Kidney (tissue), 14 donors: ENCODE data around the gene MAN1A2. TPM values are rescaled to one million over a fixed set of nuclear protein-coding genes. Genes with fewer than 3 reads are reported as not detected.

Source experiments
- DNase-seq, 5 donors: peaks; one replicate each; pipeline ENCODE4 v3.0.0-alpha.2; 2013 to 2020
- FAIRE-seq: peaks from 2 replicates; lab custom pipeline; 2012; peaks lifted over from hg19 to GRCh38; lab: Jason Lieb, UNC
- H3K27ac ChIP-seq, 2 donors: one replicate each; pipeline ENCODE4 v1.7.0; 2013; ENCODE audit warnings: low read depth in 2 of 2, low read length in 2 of 2, inconsistent platforms in 1 of 2
- H3K27me3 ChIP-seq: one replicate; pipeline ENCODE4 v1.7.1; 2013; ENCODE audit warnings: low read length, inconsistent platforms; ENCODE audit not compliant: control insufficient read depth, insufficient read depth
- H3K36me3 ChIP-seq, 3 donors: one replicate each; pipeline versions ENCODE4 v1.7.0 to v1.7.1; 2013; ENCODE audit warnings: low read length in 3 of 3, control low read depth in 1 of 3, inconsistent platforms in 1 of 3; ENCODE audit not compliant: insufficient read depth in 3 of 3, control insufficient read depth in 2 of 3
- H3K4me1 ChIP-seq, 3 donors: one replicate each; pipeline versions ENCODE4 v1.7.0 to v1.7.1; 2013; ENCODE audit warnings: low read length in 3 of 3, inconsistent platforms in 1 of 3, low read depth in 1 of 3; ENCODE audit not compliant: control insufficient read depth in 2 of 3, insufficient read depth in 2 of 3
- H3K4me3 ChIP-seq, 3 donors: one replicate each; pipeline versions ENCODE4 v1.7.0 to v1.8.1; 2013; ENCODE audit warnings: low read length in 3 of 3, control low read depth in 1 of 3, inconsistent platforms in 1 of 3
- H3K9ac ChIP-seq, 3 donors: one replicate each; pipeline versions ENCODE4 v1.7.0 to v1.7.1; 2013; ENCODE audit warnings: low read length in 3 of 3, control low read depth in 1 of 3, inconsistent platforms in 1 of 3
- H3K9me3 ChIP-seq, 3 donors: one replicate each; pipeline versions ENCODE4 v1.7.0 to v1.7.1; 2013; ENCODE audit warnings: low read length in 3 of 3, control low read depth in 1 of 3, inconsistent platforms in 1 of 3; ENCODE audit not compliant: control insufficient read depth in 2 of 3, insufficient read depth in 1 of 3
- intact Hi-C: fragments of 100-400 bp; cut with DNase I; formaldehyde crosslinking; loops from one replicate; pipeline ENCODE4 v1.11.1; 2022
- polyA plus RNA-seq: library from polyadenylated mRNA; stranded (reverse); fragments of 350-450 nt; fragmentation: Illumina TruSeq; extraction: RNeasy Lipid Tissue Mini Kit (QIAGEN cat#74804); gene quantifications from one replicate; pipeline ENCODE4 v1.2.3, GENCODE V29; 2014; ENCODE audit warnings: low read depth, low replicate concordance; ENCODE audit not compliant: insufficient read depth
- total RNA-seq: library from RNA; stranded (reverse); fragmentation: NEBNext Ultra II Directional; extraction: Animal tissue kit (Norgen Biotek cat#: 25700); gene quantifications from one replicate; pipeline ENCODE4 v1.2.1, GENCODE V29; 2021
- TF ChIP-seq, protein P1 (sequence below): IDR thresholded peaks from 3 replicates; pipeline ENCODE4 v1.5.1; 2012; ENCODE audit warnings: mild to moderate bottlenecking, moderate library complexity, borderline replicate concordance; ENCODE audit not compliant: insufficient read depth; ENCODE audit errors: extremely low read depth
- donor health status: control.
- donor health status: control.
- donor health status: control.
- donor health status: control.
- donor health status: control.
- donor health status: DM: yes; HTN: yes; CAD: no.
- donor health status: Normal renal cell carcinoma (clear cell type).

The MAN1A2 gene
- total and polyA plus RNA-seq, 2 donors from 2014 or later, result 8.0 to 54.4 TPM

DNA sequence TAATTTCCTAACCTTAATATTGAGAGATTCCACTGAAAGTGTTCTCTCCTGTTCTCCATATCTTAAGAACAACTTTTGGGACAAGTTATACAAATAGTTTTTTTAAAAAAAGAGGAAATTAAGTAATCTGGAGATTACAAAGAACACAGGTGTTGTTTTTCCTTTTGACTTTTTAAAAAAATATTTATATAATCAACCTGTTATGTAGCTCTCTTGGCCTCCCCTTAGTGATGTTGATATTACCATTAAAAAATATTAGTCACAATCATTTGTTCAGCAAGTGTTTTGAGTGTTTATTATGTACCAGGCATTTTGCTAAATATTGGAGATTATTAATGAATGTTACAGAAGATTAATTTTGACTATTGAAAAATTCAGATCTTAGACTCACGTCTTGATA, 8.1 kb downstream of the MAN1A2 start:
- Histone ChIP-seq H3K9me3 (no peaks in the 10 kb centered on the region), H3K27ac (no peak overlapping the region), H3K9ac (no peak overlapping the region), H3K36me3 (no peaks in the 10 kb centered on the region), H3K4me3 (no peak overlapping the region), H3K4me1 (peaks cover 0 to 4% (median 0%) of the 10 kb centered on the region in 3 donors), H3K27me3 (no peaks in the 10 kb centered on the region)
- DNase-seq, result no peak
- no peak for FAIRE-seq
- TF ChIP-seq, protein P1, sequence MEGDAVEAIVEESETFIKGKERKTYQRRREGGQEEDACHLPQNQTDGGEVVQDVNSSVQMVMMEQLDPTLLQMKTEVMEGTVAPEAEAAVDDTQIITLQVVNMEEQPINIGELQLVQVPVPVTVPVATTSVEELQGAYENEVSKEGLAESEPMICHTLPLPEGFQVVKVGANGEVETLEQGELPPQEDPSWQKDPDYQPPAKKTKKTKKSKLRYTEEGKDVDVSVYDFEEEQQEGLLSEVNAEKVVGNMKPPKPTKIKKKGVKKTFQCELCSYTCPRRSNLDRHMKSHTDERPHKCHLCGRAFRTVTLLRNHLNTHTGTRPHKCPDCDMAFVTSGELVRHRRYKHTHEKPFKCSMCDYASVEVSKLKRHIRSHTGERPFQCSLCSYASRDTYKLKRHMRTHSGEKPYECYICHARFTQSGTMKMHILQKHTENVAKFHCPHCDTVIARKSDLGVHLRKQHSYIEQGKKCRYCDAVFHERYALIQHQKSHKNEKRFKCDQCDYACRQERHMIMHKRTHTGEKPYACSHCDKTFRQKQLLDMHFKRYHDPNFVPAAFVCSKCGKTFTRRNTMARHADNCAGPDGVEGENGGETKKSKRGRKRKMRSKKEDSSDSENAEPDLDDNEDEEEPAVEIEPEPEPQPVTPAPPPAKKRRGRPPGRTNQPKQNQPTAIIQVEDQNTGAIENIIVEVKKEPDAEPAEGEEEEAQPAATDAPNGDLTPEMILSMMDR, result no peak
- intact Hi-C loops, result no loop called here

DNA sequence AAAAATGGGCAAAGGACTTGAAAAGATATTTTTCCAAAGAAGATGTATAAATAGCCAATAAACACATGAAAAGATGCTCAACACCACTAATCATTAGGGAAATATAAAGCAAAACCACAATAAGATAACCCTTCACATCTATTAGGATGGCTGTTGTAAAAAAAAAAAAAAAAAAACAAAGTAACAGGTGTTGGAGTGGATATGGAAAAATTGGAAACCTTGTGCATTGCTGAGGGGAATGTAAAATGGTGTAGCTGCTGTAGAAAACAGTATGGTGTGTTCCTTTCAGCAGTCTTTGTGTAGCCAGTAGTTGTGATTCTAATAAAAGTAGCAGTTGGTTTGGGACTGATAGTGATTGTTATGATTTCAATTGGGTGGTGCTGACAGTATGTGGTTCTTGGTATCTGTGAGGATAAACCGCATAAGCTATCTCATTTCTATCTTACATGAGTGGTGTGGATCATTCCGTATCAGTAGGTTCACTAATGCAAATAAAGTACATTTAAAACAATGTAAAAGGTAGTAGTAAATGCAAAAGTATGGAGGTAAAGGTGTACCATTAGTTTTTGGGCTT, 19.9 kb downstream of the MAN1A2 start:
- intact Hi-C loops, result no loop called here
- no peak for FAIRE-seq
- H3K27me3 ChIP-seq, result no peaks in the 10 kb centered on the region
- no peak overlapping the region for H3K9ac ChIP-seq
- DNase-seq, result no peak
- H3K9me3 ChIP-seq, result peaks cover 0 to 13% (median 0%) of the 10 kb centered on the region in 3 donors
- no peaks in the 10 kb centered on the region for H3K36me3 ChIP-seq
- TF ChIP-seq, protein P1, result no peak
- peaks cover 0 to 10% (median 3%) of the 10 kb centered on the region in 3 donors for H3K4me1 ChIP-seq
- no peak overlapping the region for H3K4me3 ChIP-seq
- H3K27ac ChIP-seq, result no peak overlapping the region

DNA sequence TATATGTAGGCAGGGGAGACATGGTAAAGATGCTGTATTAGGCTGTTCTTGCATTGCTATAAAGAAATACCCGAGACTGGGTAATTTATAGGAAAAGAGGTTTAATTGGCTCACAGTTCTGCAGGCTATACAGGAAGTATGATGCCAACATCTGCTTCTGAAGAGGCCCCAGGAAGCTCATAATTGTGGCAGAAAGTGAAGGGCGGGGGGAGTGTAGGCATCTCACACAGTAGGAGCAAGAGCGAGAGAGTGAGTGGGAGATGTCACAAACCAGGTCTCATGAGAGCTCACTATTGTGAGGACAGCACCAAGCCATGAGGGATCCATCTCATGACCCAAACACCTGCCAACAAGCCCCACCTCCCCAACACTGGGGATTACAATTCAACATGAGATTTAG, 21.1 kb downstream of the MAN1A2 start:
- no peak overlapping the region for H3K27ac ChIP-seq
- H3K36me3 ChIP-seq, result no peaks in the 10 kb centered on the region
- TF ChIP-seq, protein P1, result no peak
- FAIRE-seq, result no peak
- no peak overlapping the region for H3K9ac ChIP-seq
- intact Hi-C loops, result no loop called here
- H3K4me1 ChIP-seq, result peaks cover 0 to 17% (median 3%) of the 10 kb centered on the region in 3 donors
- no peaks in the 10 kb centered on the region for H3K27me3 ChIP-seq
- DNase-seq, result no peak
- peaks cover 0 to 6% (median 0%) of the 10 kb centered on the region in 3 donors for H3K9me3 ChIP-seq
- no peak overlapping the region for H3K4me3 ChIP-seq
